Calu3 (cell line): ENCODE data around the gene DDAH2. TPM values are rescaled to one million over a fixed set of nuclear protein-coding genes. Genes with fewer than 3 reads are reported as not detected.

Experiments used
- BruUV-seq: library from RNA; stranded (reverse); fragments of 400-500 nt; replicated peaks from 2 replicates; lab custom pipeline; 2021; lab: Mats Ljungman, UMichigan
- CTCF ChIA-PET: fragments of 300-600 bp; sonication (Branson Sonifier 250); formaldehyde crosslinking; loops from one replicate; lab custom pipeline; 2022; ENCODE audit warnings: antibody characterized with exemption; lab: Charles Lee
- DNase-seq: peaks from one replicate; pipeline ENCODE4 v3.0.0; 2022
- H3K27ac Mint-ChIP-seq: one replicate; pipeline ENCODE4 v1.8.0; 2022; ENCODE audit warnings: mixed read lengths; ENCODE audit not compliant: unreplicated experiment
- H3K27me3 Mint-ChIP-seq: one replicate; pipeline ENCODE4 v1.8.0; 2022; ENCODE audit warnings: mixed read lengths; ENCODE audit not compliant: unreplicated experiment
- H3K36me3 Mint-ChIP-seq: one replicate; pipeline ENCODE4 v1.8.0; 2022; ENCODE audit warnings: mild to moderate bottlenecking, moderate library complexity, mixed read lengths; ENCODE audit not compliant: insufficient read depth, unreplicated experiment
- H3K4me1 Mint-ChIP-seq: one replicate; pipeline ENCODE4 v1.8.0; 2022; ENCODE audit warnings: mild to moderate bottlenecking, low read depth, mixed read lengths; ENCODE audit not compliant: unreplicated experiment
- H3K4me3 Mint-ChIP-seq: one replicate; pipeline ENCODE4 v1.8.0; 2022; ENCODE audit warnings: mild to moderate bottlenecking, low read depth, moderate library complexity, mixed read lengths; ENCODE audit not compliant: unreplicated experiment
- H3K9me3 Mint-ChIP-seq: one replicate; pipeline ENCODE4 v1.8.0; 2022; ENCODE audit warnings: low read depth, mixed read lengths; ENCODE audit not compliant: unreplicated experiment
- CTCF ChIP-seq: fragments of 200-600 bp; IDR thresholded peaks from one replicate; pipeline ENCODE4 v1.8.0; 2022; ENCODE audit warnings: antibody characterized with exemption; ENCODE audit not compliant: unreplicated experiment
- intact Hi-C: fragments of 100-400 bp; cut with micrococcal nuclease; formaldehyde crosslinking; loops from one replicate; pipeline ENCODE4 v1.10.0; 2022; ENCODE audit not compliant: unreplicated experiment
- total RNA-seq: library from RNA; stranded (reverse); gene quantifications from 2 replicates; pipeline ENCODE4 v1.2.3, GENCODE V29; 2022

DDAH2 gene
- total RNA-seq, 1 experiment from 2014 or later = 81.4 TPM

- no peaks in the 10 kb centered on the region for H3K9me3 Mint-ChIP-seq
- DNase-seq = no peak
- CTCF ChIA-PET = interaction anchor here (0.8 to 1.9 kb wide), 2 partner anchors 46 to 116 kb away, joined by 3 to 4 read pairs; partner anchors contain the start of gene MSH5
- no peak for TF ChIP-seq CTCF
- no peaks in the 10 kb centered on the region for H3K27me3 Mint-ChIP-seq
- no peak overlapping the region for H3K4me3 Mint-ChIP-seq
- H3K4me1 Mint-ChIP-seq = peaks cover 16% of the 10 kb centered on the region
- intact Hi-C loops = no loop called here
- no peak overlapping the region for H3K27ac Mint-ChIP-seq
- BruUV-seq = no TSS peak
- H3K36me3 Mint-ChIP-seq = peaks cover 43% of the 10 kb centered on the region
Measured at GRCh38 chr6:31693535-31693934, 35.6 kb downstream of the DDAH2 start.

- BruUV-seq = no TSS peak
- Mint-ChIP-seq H3K27ac (no peak overlapping the region), H3K4me3 (no peak overlapping the region), H3K4me1 (peaks cover 16% of the 10 kb centered on the region), H3K27me3 (no peaks in the 10 kb centered on the region), H3K36me3 (peaks cover 47% of the 10 kb centered on the region), H3K9me3 (no peaks in the 10 kb centered on the region)
- intact Hi-C loops = no loop called here
- CTCF ChIA-PET = interaction anchor here (1.9 kb wide), 1 partner anchor 47 kb away, joined by 4 read pairs; the partner anchor contains the start of gene MSH5
- no peak for TF ChIP-seq CTCF
- DNase-seq = no peak
Measured at GRCh38 chr6:31692886-31693285, 36.2 kb downstream of the DDAH2 start.

- intact Hi-C loops = no loop called here
- CTCF ChIA-PET = interaction anchor here (1.9 kb wide), 1 partner anchor 47 kb away, joined by 4 read pairs; the partner anchor contains the start of gene MSH5
- Mint-ChIP-seq H3K36me3 (peaks cover 48% of the 10 kb centered on the region), H3K27me3 (no peaks in the 10 kb centered on the region), H3K27ac (no peak overlapping the region), H3K4me1 (peaks cover 16% of the 10 kb centered on the region), H3K4me3 (no peak overlapping the region), H3K9me3 (no peaks in the 10 kb centered on the region)
- no peak for DNase-seq
- BruUV-seq = no TSS peak
- TF ChIP-seq CTCF = no peak
Measured at GRCh38 chr6:31692353-31692752, 36.7 kb downstream of the DDAH2 start.

GRCh38 chr6:31691564-31692108 lies 37.5 kb downstream of the DDAH2 start:
- no peak for DNase-seq
- TF ChIP-seq CTCF = no peak
- Mint-ChIP-seq H3K4me3 (no peak overlapping the region), H3K4me1 (peaks cover 16% of the 10 kb centered on the region), H3K27me3 (no peaks in the 10 kb centered on the region), H3K9me3 (no peaks in the 10 kb centered on the region), H3K36me3 (peaks cover 50% of the 10 kb centered on the region), H3K27ac (no peak overlapping the region)
- intact Hi-C loops = no loop called here
- no TSS peak for BruUV-seq
- CTCF ChIA-PET = interaction anchor here (2.0 to 2.6 kb wide), 2 partner anchors 10 to 78 kb away, joined by 8 read pairs; partner anchors contain the start of gene LY6G5C
